Adipocyte (in vitro differentiated cells): ENCODE measurements around the gene SEL1L.
A peak's percentile ranks its signal among the peaks of the same experiment; 100 is the strongest.
"Not testable (repeated sequence)": the region's sequence is repeated elsewhere in the genome, so short reads cannot be mapped to it uniquely, and the experiment has no call there.

Experiments used
- DNase-seq: peaks from one replicate; pipeline ENCODE4 v3.0.0-alpha.2; 2015; ENCODE audit warnings: low read depth
- H3K27me3 ChIP-seq: replicated peaks from 2 replicates; pipeline ENCODE4 v1.7.0; 2013; ENCODE audit warnings: mild to moderate bottlenecking, low read length, moderate library complexity; ENCODE audit not compliant: control insufficient read depth, insufficient read depth
- H3K36me3 ChIP-seq: 2 replicates; pipeline ENCODE4 v1.7.0; 2013; ENCODE audit warnings: low read length, mild to moderate bottlenecking, moderate library complexity; ENCODE audit not compliant: control insufficient read depth, insufficient read depth, severe bottlenecking
- H3K4me1 ChIP-seq: 2 replicates; pipeline ENCODE4 v1.7.0; 2013; ENCODE audit warnings: mild to moderate bottlenecking, low read length, moderate library complexity; ENCODE audit not compliant: control insufficient read depth, insufficient read depth
- H3K4me3 ChIP-seq: 2 replicates; pipeline ENCODE4 v1.7.0; 2013; ENCODE audit warnings: mild to moderate bottlenecking, low read length, moderate library complexity
- H3K9ac ChIP-seq: 2 replicates; pipeline ENCODE4 v1.7.0; 2013; ENCODE audit warnings: mild to moderate bottlenecking, low read length, moderate library complexity
- H3K9me3 ChIP-seq: 2 replicates; pipeline ENCODE4 v1.7.0; 2013; ENCODE audit warnings: mild to moderate bottlenecking, low read length, moderate library complexity; ENCODE audit not compliant: control insufficient read depth

Gene SEL1L

GRCh38 chr14:81523616-81524015 is 10.0 kb downstream of the SEL1L start:
- Histone ChIP-seq H3K4me3 (no peak overlapping the region), H3K9ac (no peak overlapping the region), H3K27me3 (no peaks in the 10 kb centered on the region), H3K36me3 (peaks cover 64% of the 10 kb centered on the region), H3K9me3 (no peaks in the 10 kb centered on the region), H3K4me1 (peaks cover 38% of the 10 kb centered on the region)
- no peak for DNase-seq

GRCh38 chr14:81523016-81523415 is 10.6 kb downstream of the SEL1L start:
- Histone ChIP-seq H3K36me3 (peaks cover 64% of the 10 kb centered on the region), H3K9me3 (no peaks in the 10 kb centered on the region), H3K4me1 (peaks cover 37% of the 10 kb centered on the region), H3K9ac (no peak overlapping the region), H3K27me3 (no peaks in the 10 kb centered on the region), H3K4me3 (no peak overlapping the region)
- no peak for DNase-seq

- no peak for DNase-seq
- Histone ChIP-seq H3K4me1 (peaks cover 52% of the 10 kb centered on the region), H3K36me3 (peaks cover 53% of the 10 kb centered on the region), H3K9me3 (no peaks in the 10 kb centered on the region), H3K9ac (no peak overlapping the region), H3K4me3 (no peak overlapping the region), H3K27me3 (no peaks in the 10 kb centered on the region)
These were observed 12.3 kb downstream of the SEL1L start for GRCh38 chr14:81521356-81521755.

- Histone ChIP-seq H3K4me3 (no peak overlapping the region), H3K27me3 (no peaks in the 10 kb centered on the region), H3K4me1 (peaks cover 53% of the 10 kb centered on the region), H3K9me3 (no peaks in the 10 kb centered on the region), H3K36me3 (peaks cover 34% of the 10 kb centered on the region), H3K9ac (peak overlapping the region; percentile 51)
- DNase-seq, result peak; percentile 13
These were observed 14.2 kb downstream of the SEL1L start for GRCh38 chr14:81519200-81520011.

- Histone ChIP-seq H3K4me3 (peak overlapping the region; percentile 51), H3K36me3 (peaks cover 22% of the 10 kb centered on the region), H3K9ac (peak overlapping the region; percentile 73), H3K9me3 (no peaks in the 10 kb centered on the region), H3K27me3 (no peaks in the 10 kb centered on the region), H3K4me1 (peaks cover 55% of the 10 kb centered on the region)
- peak; percentile 21 for DNase-seq
These were observed 15.8 kb downstream of the SEL1L start for GRCh38 chr14:81517798-81518398.

- H3K27me3 ChIP-seq, result no peaks in the 10 kb centered on the region
- peak; percentile 71 for DNase-seq
- H3K9ac ChIP-seq, result peak overlapping the region; percentile 82
- no peaks in the 10 kb centered on the region for H3K9me3 ChIP-seq
- H3K4me1 ChIP-seq, result peaks cover 62% of the 10 kb centered on the region
- H3K36me3 ChIP-seq, result peaks cover 15% of the 10 kb centered on the region
- peak overlapping the region; percentile 51 for H3K4me3 ChIP-seq
These were observed 16.5 kb downstream of the SEL1L start for GRCh38 chr14:81516986-81517797.

GRCh38 chr14:81515927-81516326 is 17.7 kb downstream of the SEL1L start:
- peaks cover 67% of the 10 kb centered on the region for H3K4me1 ChIP-seq
- DNase-seq, H3K9ac ChIP-seq, H3K27me3 ChIP-seq, H3K4me3 ChIP-seq, H3K9me3 ChIP-seq, H3K36me3 ChIP-seq: not testable (repeated sequence)

- not testable (repeated sequence) for H3K36me3 ChIP-seq, DNase-seq, H3K27me3 ChIP-seq, H3K4me3 ChIP-seq, H3K9me3 ChIP-seq
- Histone ChIP-seq H3K4me1 (peaks cover 65% of the 10 kb centered on the region), H3K9ac (peak overlapping the region; percentile 71)
These were observed 20.8 kb downstream of the SEL1L start for GRCh38 chr14:81512826-81513225.

GRCh38 chr14:81511111-81511904 is 22.3 kb downstream of the SEL1L start:
- Histone ChIP-seq H3K9me3 (no peaks in the 10 kb centered on the region), H3K9ac (peak overlapping the region; percentile 80), H3K27me3 (no peaks in the 10 kb centered on the region), H3K4me1 (peaks cover 50% of the 10 kb centered on the region), H3K36me3 (peaks cover 18% of the 10 kb centered on the region), H3K4me3 (peak overlapping the region; percentile 50)
- DNase-seq, result peak; percentile 39

GRCh38 chr14:81509838-81510452 is 23.7 kb downstream of the SEL1L start:
- H3K27me3 ChIP-seq, result no peaks in the 10 kb centered on the region
- peaks cover 31% of the 10 kb centered on the region for H3K36me3 ChIP-seq
- H3K9me3 ChIP-seq, result no peaks in the 10 kb centered on the region
- no peak for DNase-seq
- H3K4me3 ChIP-seq, result peak overlapping the region; percentile 33
- H3K4me1 ChIP-seq, result peaks cover 49% of the 10 kb centered on the region
- H3K9ac ChIP-seq, result peak overlapping the region; percentile 30
